Islet of Langerhans (tissue), 1 donor: ENCODE data around the gene ROR2.

ENCODE experiments used
- FAIRE-seq: peaks from one replicate; lab custom pipeline; 2011; peaks lifted over from hg19 to GRCh38; lab: Jason Lieb, UNC

ROR2 gene

GRCh38 chr9:91840882-91841281, 109.1 kb downstream of the ROR2 start:
- FAIRE-seq, result no peak

- FAIRE-seq, result no peak
Observed at GRCh38 chr9:91840469-91840868, 109.6 kb downstream of the ROR2 start.

DNA sequence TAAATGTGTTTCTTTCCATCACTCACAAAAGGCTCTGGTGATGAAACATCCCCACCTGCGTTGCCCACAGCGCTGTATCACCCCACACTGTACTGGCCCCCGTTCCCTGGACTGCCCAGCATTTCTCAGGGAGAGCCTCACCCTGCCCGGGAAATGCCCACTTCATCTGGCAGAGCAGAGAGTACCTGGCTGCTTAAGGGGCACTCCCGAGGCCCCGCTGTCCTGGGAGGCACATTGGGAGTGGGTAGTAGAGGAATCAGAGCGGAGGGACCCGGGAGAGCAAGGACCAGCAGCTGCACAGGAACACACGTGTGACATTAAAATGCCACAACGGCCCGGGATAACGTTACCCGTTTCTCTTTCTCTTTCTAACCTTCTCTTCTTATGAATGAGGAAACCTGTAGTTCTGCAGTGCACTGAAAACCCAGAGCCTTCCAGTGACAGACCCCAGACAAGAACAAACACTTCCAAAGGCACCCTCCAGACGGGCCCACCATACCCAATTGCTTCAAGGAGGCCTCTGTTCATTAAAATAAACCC, 110.0 kb downstream of the ROR2 start:
- FAIRE-seq, result no peak

GRCh38 chr9:91837981-91838731, 111.9 kb downstream of the ROR2 start:
- FAIRE-seq, result no peak

DNA sequence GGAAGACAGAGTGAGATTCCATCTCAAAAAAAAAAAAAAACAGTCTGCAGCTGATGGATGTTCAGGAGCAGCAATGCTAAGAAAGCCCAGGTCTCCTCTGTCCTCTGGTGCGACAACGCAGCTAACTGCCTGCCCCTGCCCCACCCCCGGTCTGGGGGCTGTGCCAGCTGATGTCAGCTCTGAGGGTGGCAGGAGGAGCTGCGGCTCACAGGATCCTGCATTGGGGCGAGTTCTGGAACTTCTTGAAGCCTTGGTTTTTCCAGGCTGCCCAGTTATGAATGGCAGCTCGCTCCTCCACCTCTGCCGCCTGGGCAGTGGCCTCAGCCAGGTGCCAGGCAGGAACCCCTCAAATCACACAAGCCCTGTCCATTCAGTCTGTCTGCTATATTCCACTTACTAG, 113.5 kb downstream of the ROR2 start:
- no peak for FAIRE-seq

DNA sequence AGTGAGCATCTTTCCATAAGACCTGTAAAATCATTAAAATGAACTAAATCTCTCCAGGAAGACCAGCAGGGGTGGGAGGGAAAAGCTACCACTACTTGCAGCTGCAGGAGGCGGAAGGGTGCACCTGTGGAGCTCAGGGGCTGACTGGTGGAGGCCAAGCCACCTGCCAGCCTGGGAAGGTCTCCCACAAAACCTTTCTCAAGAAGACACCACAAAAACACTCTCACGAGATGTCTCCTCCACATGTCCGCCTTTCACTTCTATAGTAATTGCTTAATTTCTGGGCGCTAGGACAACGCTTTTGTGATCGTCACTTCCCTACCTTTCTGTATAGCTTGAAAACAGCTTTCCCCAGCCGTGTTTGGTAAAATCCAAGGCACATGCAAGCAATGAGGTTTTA, 114.4 kb downstream of the ROR2 start:
- no peak for FAIRE-seq

DNA sequence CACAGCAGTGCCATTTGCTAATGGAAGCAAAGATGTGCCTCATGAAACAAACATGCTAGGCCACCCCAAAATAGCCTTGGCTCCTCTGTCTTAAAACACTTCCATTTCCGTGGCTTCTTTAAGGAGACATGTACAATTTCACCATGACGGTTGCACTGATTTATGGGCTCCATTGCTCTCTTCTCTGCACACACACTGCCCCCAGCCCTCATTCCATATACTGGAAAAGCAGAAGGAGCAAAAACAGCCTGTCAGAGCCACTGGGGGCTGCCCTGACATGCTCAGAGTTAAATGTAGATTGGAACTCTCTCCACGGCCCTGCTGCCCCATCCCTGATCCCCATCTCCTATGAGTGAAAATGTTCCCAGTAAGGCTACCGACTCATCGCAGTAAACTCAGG, 114.8 kb downstream of the ROR2 start:
- FAIRE-seq, result no peak

DNA sequence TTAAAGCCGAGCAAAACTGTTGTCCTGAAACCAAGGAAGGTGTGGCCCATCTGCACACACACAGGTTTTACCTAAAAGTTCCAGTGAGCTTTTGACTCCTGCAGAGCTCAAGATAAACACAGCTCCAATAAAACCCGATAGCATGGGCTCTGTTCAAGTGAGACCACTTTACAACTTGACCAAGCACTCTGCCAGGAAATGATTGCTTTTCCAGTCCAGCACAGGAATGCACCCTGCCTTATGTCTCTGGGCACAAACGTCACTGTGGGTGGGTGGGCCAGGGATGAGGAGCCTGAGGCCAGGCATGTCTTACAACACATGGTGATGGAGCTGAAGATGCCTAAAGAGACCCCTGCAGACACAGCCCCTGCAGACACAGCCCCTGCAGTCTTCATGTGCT, 115.3 kb downstream of the ROR2 start:
- FAIRE-seq, result no peak

DNA sequence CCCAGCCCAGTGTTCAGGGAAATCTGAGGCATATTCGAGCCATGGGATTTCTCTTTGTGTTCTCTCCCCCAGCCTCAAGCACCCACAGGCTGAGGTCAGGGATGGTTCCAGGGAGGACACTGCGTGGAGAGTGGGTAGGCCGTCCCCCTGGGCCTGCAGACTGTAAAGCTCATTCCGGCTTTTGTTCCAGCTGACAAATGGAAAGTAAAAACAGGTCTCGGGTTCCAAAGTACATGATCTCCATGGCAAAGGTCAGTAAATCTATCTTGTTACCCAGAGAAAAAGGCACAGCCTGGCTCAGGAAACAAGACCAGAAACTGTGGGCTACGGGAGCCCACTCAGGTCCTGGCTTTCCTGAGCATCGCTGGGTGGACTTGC, 116.2 kb downstream of the ROR2 start:
- no peak for FAIRE-seq

DNA sequence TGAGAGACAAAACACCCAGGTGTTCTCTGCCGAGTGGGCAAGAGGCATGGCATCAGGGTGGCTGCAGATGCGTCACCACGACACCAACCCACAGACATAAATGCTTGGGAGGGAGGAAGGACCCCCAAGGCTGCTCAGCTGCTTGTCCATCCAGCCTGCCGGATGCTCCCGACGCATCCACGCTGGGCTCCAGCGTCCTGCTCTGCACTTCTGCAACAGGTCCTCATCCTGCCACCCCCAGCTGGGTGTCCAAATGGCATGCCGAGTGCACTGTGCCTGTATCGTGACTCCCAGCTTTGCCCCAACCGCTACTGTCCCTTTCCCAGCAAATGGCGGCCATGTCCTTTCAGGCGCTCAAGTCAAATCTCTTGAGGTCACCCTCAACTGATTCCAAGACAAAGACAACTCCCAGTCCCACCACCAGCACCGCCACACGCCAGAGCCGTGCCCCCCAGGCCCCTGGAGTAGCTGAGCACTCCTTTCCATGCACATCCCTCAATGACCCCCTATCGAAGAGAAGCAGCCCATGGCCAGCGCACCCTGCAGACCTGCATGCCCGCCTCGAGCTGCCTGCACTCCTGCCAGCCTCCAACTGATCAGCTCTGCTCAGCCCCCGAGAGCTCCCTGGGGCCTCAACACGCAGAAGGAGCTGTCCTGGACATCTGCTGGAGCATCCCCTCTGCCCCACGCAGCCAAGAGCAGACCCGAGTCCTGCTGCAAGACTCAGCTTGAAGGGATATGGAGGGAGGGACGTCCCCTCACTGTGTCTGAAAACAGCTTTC, 116.7 kb downstream of the ROR2 start:
- no peak for FAIRE-seq

GRCh38 chr9:91832322-91832721, 117.7 kb downstream of the ROR2 start:
- FAIRE-seq, result no peak

- FAIRE-seq, result no peak
Observed at GRCh38 chr9:91825866-91826265, 124.2 kb downstream of the ROR2 start.

DNA sequence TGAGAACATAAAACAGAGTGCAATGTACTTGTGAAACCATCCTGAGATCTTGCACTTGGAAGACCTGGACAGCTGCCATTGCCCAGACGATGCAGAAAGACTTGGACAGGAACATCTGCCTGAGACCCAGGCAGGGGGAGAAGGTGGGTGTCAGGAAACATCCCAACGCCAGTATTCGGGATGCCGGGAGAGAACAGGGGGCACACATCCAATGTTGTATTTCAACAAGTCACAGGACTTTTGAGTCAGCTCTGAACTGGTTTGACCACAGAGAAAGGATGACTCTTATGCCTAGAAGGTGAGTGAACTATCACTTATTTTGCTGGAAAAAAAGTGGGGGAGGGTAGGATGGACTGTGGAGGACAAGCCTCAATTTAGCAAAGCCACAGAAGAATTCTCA, 124.6 kb downstream of the ROR2 start:
- FAIRE-seq, result no peak

DNA sequence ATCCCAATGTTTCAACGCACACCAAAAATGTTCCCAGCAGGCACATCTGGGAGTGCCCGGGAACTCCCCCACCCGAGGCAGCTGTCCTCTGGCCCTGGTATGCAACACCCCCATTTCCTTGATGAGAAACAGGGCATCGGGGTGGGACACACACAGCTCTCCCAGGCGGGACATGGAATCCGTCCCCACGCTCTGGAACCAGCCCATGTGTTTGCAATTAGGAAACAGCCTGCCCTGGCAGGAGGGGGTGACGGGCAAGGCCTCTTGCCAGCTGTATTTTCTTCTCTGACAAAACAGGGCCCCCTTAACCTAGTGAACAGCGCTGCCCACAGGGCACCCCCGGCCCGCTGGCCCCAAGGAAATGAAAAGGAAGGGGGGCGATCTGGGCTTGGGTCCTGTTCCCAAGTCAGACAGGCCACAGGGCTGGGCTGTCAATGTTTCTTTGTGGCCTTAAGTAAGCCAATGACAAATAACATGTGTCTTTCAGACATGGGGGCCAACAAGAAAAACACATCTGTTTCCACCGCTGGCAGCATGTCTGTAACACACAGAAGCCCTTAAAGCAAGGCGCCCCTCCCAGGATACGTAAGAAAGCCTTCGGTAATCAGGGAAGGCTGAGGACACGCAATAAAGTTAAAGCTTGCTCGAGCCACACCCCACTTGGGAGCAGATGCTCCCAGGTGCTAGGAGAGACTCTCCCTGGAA, 125.3 kb downstream of the ROR2 start:
- FAIRE-seq, result no peak

DNA sequence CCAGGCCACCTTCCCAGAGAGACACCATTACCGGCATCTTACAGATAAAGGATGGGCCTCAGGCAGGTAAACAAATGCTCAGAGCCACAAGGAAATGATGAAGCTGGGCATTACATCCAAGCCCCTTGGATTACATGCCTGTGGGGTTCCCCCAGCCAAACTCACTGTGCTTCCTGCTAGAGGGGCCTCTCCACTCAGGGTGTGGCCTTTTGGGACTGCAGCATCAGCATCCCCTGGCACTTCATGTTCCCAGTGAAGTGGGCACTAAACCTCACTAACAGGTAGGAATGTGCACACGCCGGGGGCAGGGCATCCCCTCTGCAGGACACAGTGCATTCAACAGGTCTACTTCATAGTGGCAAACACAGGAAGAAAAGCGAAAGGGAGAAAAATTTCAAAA, 125.9 kb downstream of the ROR2 start:
- no peak for FAIRE-seq

- FAIRE-seq, result no peak
Observed at GRCh38 chr9:91820949-91821880, 128.8 kb downstream of the ROR2 start.

GRCh38 chr9:91820126-91820750, 129.8 kb downstream of the ROR2 start:
- no peak for FAIRE-seq

DNA sequence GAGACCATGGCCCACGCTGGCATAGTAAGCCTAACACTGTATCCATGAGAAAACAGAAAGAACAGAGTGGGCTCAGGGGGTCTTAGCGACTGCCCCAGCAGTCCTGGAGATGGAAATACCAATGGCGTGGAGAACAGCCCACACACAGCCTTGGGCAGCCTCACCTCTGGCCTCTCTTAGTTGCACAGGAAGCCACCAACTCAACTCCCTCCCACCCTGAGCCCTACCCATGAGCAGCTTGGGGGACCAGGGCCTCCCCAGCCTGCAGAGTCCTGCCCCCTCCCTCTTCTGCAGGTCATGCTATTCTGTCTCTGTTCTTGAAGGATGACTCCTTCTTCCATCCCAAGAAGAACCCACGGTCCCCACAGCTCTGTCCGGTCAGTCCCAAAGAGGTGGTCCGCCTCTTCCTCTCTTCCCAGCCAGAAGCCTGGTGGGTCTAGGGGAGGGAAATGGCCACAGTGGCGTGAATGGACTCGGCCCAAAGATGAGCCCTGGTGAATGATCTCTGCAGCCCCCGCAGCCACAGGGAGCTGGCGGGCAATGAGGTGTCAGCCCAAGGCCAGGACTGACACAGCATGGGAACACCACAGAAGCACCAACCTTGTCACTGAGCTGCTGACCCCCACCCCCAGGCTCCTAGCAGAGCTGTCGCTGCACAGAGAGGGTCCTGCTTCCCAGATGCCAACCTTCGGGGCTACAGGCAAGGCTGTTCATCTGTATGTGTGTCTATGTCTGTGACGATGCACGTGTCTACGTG, 131.2 kb downstream of the ROR2 start:
- no peak for FAIRE-seq

- FAIRE-seq, result no peak
Observed at GRCh38 chr9:91818225-91818585, 131.8 kb downstream of the ROR2 start.

GRCh38 chr9:91817493-91818224, 132.4 kb downstream of the ROR2 start:
- no peak for FAIRE-seq
